Endometrium (tissue), 2 donors: ENCODE measurements around the gene RPIA.

Experiments used
- FAIRE-seq: peaks from 2 replicates; lab custom pipeline; 2012; peaks lifted over from hg19 to GRCh38; lab: Jason Lieb, UNC
- donor health status: control.
- donor health status: control.

RPIA gene

GRCh38 chr2:88686320-88686719 is 5.2 kb upstream of the RPIA start:
- FAIRE-seq = no peak

- FAIRE-seq = no peak
Observed at GRCh38 chr2:88687384-88687783, 4.1 kb upstream of the RPIA start.

- FAIRE-seq = no peak
Observed at GRCh38 chr2:88690591-88691338, 708 bp upstream of the RPIA start.

GRCh38 chr2:88692187-88692586 is 714 bp downstream of the RPIA start:
- no peak for FAIRE-seq

GRCh38 chr2:88693911-88694414 is 2.5 kb downstream of the RPIA start:
- FAIRE-seq = no peak

- FAIRE-seq = no peak
Observed at GRCh38 chr2:88696611-88697010, 5.1 kb downstream of the RPIA start.

GRCh38 chr2:88697370-88698026 is 6.0 kb downstream of the RPIA start:
- no peak for FAIRE-seq

- no peak for FAIRE-seq
Observed at GRCh38 chr2:88698027-88698413, 6.5 kb downstream of the RPIA start.

GRCh38 chr2:88698498-88699233 is 7.2 kb downstream of the RPIA start:
- FAIRE-seq = no peak

GRCh38 chr2:88707003-88707402 is 15.5 kb downstream of the RPIA start:
- no peak for FAIRE-seq

GRCh38 chr2:88709181-88709631 is 17.7 kb downstream of the RPIA start:
- FAIRE-seq = no peak

- no peak for FAIRE-seq
Observed at GRCh38 chr2:88711289-88711688, 19.8 kb downstream of the RPIA start.

- FAIRE-seq = no peak
Observed at GRCh38 chr2:88711897-88712296, 20.4 kb downstream of the RPIA start.

- no peak for FAIRE-seq
Observed at GRCh38 chr2:88713408-88713807, 21.9 kb downstream of the RPIA start.

- FAIRE-seq = no peak
Observed at GRCh38 chr2:88714667-88715066, 23.2 kb downstream of the RPIA start.

- no peak for FAIRE-seq
Observed at GRCh38 chr2:88720399-88720798, 28.9 kb downstream of the RPIA start.

GRCh38 chr2:88721268-88721667 is 29.8 kb downstream of the RPIA start:
- FAIRE-seq = peak; percentile 63

- FAIRE-seq = no peak
Observed at GRCh38 chr2:88724643-88725332, 33.3 kb downstream of the RPIA start.

GRCh38 chr2:88729061-88729745 is 37.7 kb downstream of the RPIA start:
- no peak for FAIRE-seq

- no peak for FAIRE-seq
Observed at GRCh38 chr2:88733155-88733902, 41.9 kb downstream of the RPIA start.

GRCh38 chr2:88735133-88735532 is 43.7 kb downstream of the RPIA start:
- no peak for FAIRE-seq
